Lung (tissue), 12 donors: ENCODE measurements around the gene CDSN. TPM values are rescaled to one million over a fixed set of nuclear protein-coding genes. Genes with fewer than 3 reads are reported as not detected.
A peak's percentile ranks its signal among the peaks of the same experiment; 100 is the strongest.

Experiments used
- ATAC-seq: fragments of 200-7000 bp; cut with Tn5 transposase; one replicate; pipeline ENCODE4 v1.9.1; 2020; ENCODE audit warnings: moderate number of reproducible peaks; ENCODE audit not compliant: insufficient read depth, low FRiP score
- DNase-seq, 3 donors: peaks; one replicate each; pipeline ENCODE4 v3.0.0-alpha.2; 2013 to 2017
- H3K27ac ChIP-seq, 2 donors: one replicate each; pipeline ENCODE4 v1.5.1; 2013; ENCODE audit warnings: mild to moderate bottlenecking in 2 of 2, moderate library complexity in 2 of 2, control low read depth in 1 of 2, inconsistent platforms in 1 of 2, low read depth in 1 of 2, low read length in 1 of 2
- H3K27me3 ChIP-seq, 3 donors: one replicate each; pipeline ENCODE4 v1.5.1; 2013; ENCODE audit warnings: low read length in 2 of 3; ENCODE audit not compliant: control insufficient read depth in 3 of 3, insufficient read depth in 3 of 3
- H3K36me3 ChIP-seq, 4 donors: one replicate each; pipeline ENCODE4 v1.5.1; 2013; ENCODE audit warnings: low read length in 4 of 4, mild to moderate bottlenecking in 1 of 4, moderate library complexity in 1 of 4; ENCODE audit not compliant: control insufficient read depth in 4 of 4, insufficient read depth in 4 of 4
- H3K4me1 ChIP-seq, 5 donors: one replicate each; pipeline ENCODE4 v1.5.1; 2013; ENCODE audit warnings: low read length in 5 of 5, mild to moderate bottlenecking in 2 of 5, moderate library complexity in 1 of 5; ENCODE audit not compliant: control insufficient read depth in 5 of 5, insufficient read depth in 5 of 5
- H3K4me3 ChIP-seq: one replicate; pipeline ENCODE4 v1.5.1; 2013; ENCODE audit warnings: mild to moderate bottlenecking, control low read depth, moderate library complexity
- H3K9ac ChIP-seq, 2 donors: one replicate each; pipeline ENCODE4 v1.5.1; 2013; ENCODE audit warnings: low read length in 2 of 2, control low read depth in 1 of 2; ENCODE audit not compliant: insufficient read depth in 1 of 2
- H3K9me3 ChIP-seq, 4 donors: one replicate each; pipeline ENCODE4 v1.5.1; 2013; ENCODE audit warnings: low read length in 3 of 4, mild to moderate bottlenecking in 1 of 4, moderate library complexity in 1 of 4; ENCODE audit not compliant: control insufficient read depth in 4 of 4, insufficient read depth in 3 of 4
- WGBS, 2 donors: extraction: QIAGEN DNeasy Blood & Tissue Kit; methylation state at CpG; one replicate each; pipeline ENCODE4 v1.1.7; 2013; 5-methylcytosine and 5-hydroxymethylcytosine counted together
- polyA plus RNA-seq, 2 donors: library from polyadenylated mRNA; stranded (reverse); fragments of 200-250 nt; gene quantifications; one replicate each; pipeline ENCODE4 v1.2.1, GENCODE V29; 2013
- total RNA-seq, 2 donors: library from RNA; depleted of rRNA in 1 of 2; stranded (reverse); fragments of >200 nt in 1 of 2; gene quantifications; one replicate each; pipeline ENCODE4 v1.2.1, GENCODE V29; 2014 to 2021
- TF ChIP-seq, protein P1 (sequence below): IDR thresholded peaks from 2 replicates; pipeline ENCODE4 v1.5.1; 2012; ENCODE audit warnings: mild to moderate bottlenecking; ENCODE audit errors: control extremely low read depth, extremely low read depth
- donor health status: control.
- donor health status: control.
- donor health status: Bipolar disorder and iron deficiency.
- donor health status: healthy.
- donor health status: DM: yes; HTN: yes; CAD: no.

CDSN gene
- total and polyA plus RNA-seq, 4 donors: 0.05 to 0.10 (median 0.06) TPM; not detected in 1

DNA sequence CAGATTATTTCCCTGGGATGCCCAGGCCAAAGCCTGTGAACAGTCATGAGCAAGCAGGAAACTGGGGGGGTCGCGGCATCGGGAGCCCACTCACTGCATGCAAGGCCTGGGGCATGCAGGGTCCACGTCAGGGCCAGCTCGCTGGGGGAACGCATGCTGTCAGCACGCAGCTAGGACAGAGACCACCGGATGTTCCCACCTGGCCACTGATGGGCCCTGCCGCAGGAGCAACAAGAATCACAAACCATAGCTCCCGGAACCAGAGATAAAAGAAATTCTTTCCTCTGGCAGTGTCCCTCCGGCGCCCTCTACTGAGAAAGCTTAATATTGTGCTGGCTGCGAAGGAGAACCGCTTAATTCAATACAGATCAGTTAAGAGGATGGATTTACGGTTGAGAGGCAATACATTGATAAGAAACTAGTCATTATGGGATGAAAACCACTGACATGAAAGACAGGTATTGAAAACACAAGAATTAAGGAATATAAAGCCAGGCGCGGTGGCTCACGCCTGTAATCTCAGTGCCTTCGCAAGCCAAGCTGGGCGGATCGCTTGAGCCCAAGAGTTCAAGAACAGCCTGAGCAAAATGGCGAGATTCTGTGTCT lies 40.5 kb downstream of the CDSN start:
- Histone ChIP-seq H3K27me3 (no peaks in the 10 kb centered on the region), H3K9ac (no peak overlapping the region), H3K4me1 (peaks cover 0 to 6% (median 0%) of the 10 kb centered on the region in 5 donors), H3K9me3 (no peaks in the 10 kb centered on the region), H3K36me3 (no peaks in the 10 kb centered on the region), H3K4me3 (no peak overlapping the region), H3K27ac (no peak overlapping the region)
- peak; percentile 75 to 81 (median 77) for DNase-seq
- TF ChIP-seq, protein P1, sequence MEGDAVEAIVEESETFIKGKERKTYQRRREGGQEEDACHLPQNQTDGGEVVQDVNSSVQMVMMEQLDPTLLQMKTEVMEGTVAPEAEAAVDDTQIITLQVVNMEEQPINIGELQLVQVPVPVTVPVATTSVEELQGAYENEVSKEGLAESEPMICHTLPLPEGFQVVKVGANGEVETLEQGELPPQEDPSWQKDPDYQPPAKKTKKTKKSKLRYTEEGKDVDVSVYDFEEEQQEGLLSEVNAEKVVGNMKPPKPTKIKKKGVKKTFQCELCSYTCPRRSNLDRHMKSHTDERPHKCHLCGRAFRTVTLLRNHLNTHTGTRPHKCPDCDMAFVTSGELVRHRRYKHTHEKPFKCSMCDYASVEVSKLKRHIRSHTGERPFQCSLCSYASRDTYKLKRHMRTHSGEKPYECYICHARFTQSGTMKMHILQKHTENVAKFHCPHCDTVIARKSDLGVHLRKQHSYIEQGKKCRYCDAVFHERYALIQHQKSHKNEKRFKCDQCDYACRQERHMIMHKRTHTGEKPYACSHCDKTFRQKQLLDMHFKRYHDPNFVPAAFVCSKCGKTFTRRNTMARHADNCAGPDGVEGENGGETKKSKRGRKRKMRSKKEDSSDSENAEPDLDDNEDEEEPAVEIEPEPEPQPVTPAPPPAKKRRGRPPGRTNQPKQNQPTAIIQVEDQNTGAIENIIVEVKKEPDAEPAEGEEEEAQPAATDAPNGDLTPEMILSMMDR: peak; percentile 76
- WGBS, 2 donors: 22% methylated on average over 22 of the region's 22 CpGs
- ATAC-seq: no peak

DNA sequence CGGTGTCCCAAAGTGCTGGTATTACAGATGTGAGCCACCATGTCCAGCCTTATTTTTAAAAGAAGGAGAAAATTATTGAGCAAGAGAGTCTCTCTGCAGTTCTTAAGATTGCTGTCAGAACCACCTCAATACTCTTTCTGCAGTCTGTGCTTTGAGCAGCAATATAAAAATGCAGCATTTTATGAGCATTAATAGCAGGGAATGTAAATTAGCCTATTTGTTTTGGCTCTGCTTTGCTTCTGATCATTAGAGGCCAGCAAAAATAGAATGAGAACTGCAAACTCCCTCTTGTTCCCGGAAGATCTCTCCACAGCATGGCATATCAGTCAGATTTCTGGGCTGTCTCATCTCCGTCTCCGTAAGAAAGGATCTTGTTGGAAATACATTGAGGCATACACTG lies 43.6 kb downstream of the CDSN start:
- no peak overlapping the region for H3K9ac ChIP-seq
- no peaks in the 10 kb centered on the region for H3K27me3 ChIP-seq
- no peaks in the 10 kb centered on the region for H3K9me3 ChIP-seq
- no peak overlapping the region for H3K4me3 ChIP-seq
- no peak overlapping the region for H3K27ac ChIP-seq
- TF ChIP-seq, protein P1: no peak
- ATAC-seq (no peak), DNase-seq (no peak)
- H3K4me1 ChIP-seq: peaks cover 0 to 20% (median 7%) of the 10 kb centered on the region in 5 donors
- no peaks in the 10 kb centered on the region for H3K36me3 ChIP-seq
- WGBS, 2 donors: 95 to 97% methylated on average over 4 of the region's 4 CpGs

DNA sequence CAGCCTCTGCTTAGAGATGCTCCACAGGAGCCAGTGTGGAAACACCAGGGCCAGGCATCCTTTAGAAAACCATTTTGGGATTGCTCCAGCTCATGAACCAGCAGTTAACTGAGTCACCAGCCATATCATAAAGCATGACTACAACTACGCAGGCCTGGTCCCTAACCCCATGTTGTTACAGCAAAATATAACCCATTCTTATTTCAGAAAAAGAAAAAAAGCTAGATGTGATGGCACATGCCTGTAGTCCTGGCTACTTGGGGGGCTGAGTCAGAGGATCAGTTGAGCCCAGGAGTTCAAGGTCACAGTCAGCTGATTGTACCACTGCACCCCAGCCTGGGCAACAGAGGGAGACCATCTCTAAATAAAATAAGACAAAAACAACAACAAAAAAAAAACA lies 44.7 kb downstream of the CDSN start:
- ATAC-seq (no peak), DNase-seq (no peak)
- Histone ChIP-seq H3K9ac (no peak overlapping the region), H3K27me3 (no peaks in the 10 kb centered on the region), H3K4me3 (no peak overlapping the region), H3K9me3 (no peaks in the 10 kb centered on the region), H3K27ac (no peak overlapping the region), H3K4me1 (peaks cover 0 to 20% (median 7%) of the 10 kb centered on the region in 5 donors), H3K36me3 (no peaks in the 10 kb centered on the region)
- TF ChIP-seq, protein P1: no peak
- WGBS, 2 donors: 95 to 100% methylated on average over 1 of the region's 1 CpG

DNA sequence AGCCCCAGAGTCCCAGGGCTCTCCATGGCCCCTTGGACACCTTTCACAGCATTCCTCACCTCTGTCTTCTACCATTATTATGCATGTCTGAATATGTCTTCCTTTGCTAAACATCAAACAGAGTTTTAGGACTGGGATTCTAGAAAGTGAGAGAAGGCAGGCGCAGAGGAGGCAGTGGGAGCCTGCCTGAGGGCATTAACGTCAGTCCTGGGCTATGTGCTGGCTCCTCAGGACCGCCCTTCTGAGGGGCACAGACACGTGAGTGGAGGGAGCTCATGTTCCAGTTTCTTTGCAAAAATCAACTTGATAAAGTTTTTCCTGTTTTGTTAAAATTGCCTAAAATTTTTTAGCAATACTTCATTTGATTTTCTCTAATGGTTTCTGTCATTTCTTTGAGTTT lies 45.8 kb downstream of the CDSN start:
- 90% methylated on average over 4 of the region's 4 CpGs for WGBS, 2 donors
- Histone ChIP-seq H3K9ac (no peak overlapping the region), H3K9me3 (no peaks in the 10 kb centered on the region)

More for the DNA sequence above, 45.8 kb downstream of the CDSN start:
- Histone ChIP-seq H3K27ac (no peak overlapping the region), H3K4me3 (no peak overlapping the region), H3K4me1 (peaks cover 0 to 18% (median 4%) of the 10 kb centered on the region in 5 donors), H3K36me3 (no peaks in the 10 kb centered on the region), H3K27me3 (no peaks in the 10 kb centered on the region)
- DNase-seq: no peak
- no peak for ATAC-seq
- TF ChIP-seq, protein P1: no peak
